HepG2 (cell line): Measurements from ENCODE around the gene SLC1A6.
"Not testable (repeated sequence)": the region's sequence is repeated elsewhere in the genome, so short reads cannot be mapped to it uniquely, and the experiment has no call there.

ENCODE experiments used
- AKAP8 ChIP-seq: sonication (generic); formaldehyde crosslinking; IDR thresholded peaks from 2 replicates; pipeline ENCODE4 v1.5.1; 2020; ENCODE audit warnings: mild to moderate bottlenecking, missing genetic modification reagents
- CEBPB ChIP-seq: IDR thresholded peaks from 2 replicates; pipeline ENCODE4 v1.6.1; 2011; ENCODE audit warnings: low read depth, low read length, improper control_type of control experiment, borderline replicate concordance
- HDAC1 ChIP-seq: sonication (generic); formaldehyde crosslinking; IDR thresholded peaks from 2 replicates; pipeline ENCODE4 v1.5.1; 2020; ENCODE audit warnings: mild to moderate bottlenecking, missing genetic modification reagents
- RAD51 ChIP-seq: fragments of 450-650 bp; IDR thresholded peaks from 2 replicates; pipeline ENCODE4 v1.6.1; 2016; ENCODE audit warnings: borderline replicate concordance
- ZNF672 ChIP-seq: sonication (generic); formaldehyde crosslinking; IDR thresholded peaks from 2 replicates; pipeline ENCODE4 v1.8.1; 2022; ENCODE audit warnings: missing genetic modification reagents
- TF ChIP-seq, protein P1 (sequence below), 2 experiments: sonication (generic) in 1 of 2; formaldehyde crosslinking in 1 of 2; IDR thresholded peaks; 2 replicates each; pipeline versions ENCODE4 v1.6.1 to v1.9.0; 2014 to 2022; ENCODE audit warnings: antibody characterized with exemption in 1 of 2, borderline replicate concordance in 1 of 2, inconsistent platforms in 1 of 2, low read depth in 1 of 2, missing genetic modification reagents in 1 of 2
- TF ChIP-seq, protein P2 (sequence below): sonication (generic); formaldehyde crosslinking; IDR thresholded peaks from 2 replicates; pipeline ENCODE4 v1.5.0; 2020; ENCODE audit warnings: mild to moderate bottlenecking, missing genetic modification reagents, moderate library complexity
- TF ChIP-seq, protein P3 (sequence below): sonication (generic); formaldehyde crosslinking; IDR thresholded peaks from 2 replicates; pipeline ENCODE4 v1.4.0; 2020; ENCODE audit warnings: mild to moderate bottlenecking, missing genetic modification reagents

DNA sequence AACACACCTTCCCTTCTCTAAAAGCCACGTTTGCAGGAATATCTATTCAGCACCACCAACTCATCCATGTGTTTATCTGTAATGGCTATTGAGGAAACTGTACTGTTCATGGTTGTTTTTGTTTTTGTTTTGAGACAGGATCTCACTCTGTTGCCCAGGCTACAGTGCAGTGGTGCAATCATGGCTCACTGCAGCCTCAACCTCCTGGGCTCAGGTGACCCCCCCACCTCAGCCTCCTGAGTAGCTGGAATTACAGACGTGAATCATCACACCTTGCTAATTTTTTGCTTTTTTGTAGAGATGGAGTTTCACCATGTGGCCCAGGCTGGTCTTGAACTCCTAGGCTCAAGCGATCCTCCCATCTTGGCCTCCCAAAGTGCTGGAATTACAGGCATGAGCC is 39.2 kb upstream of the SLC1A6 start:
- TF ChIP-seq, protein P1, sequence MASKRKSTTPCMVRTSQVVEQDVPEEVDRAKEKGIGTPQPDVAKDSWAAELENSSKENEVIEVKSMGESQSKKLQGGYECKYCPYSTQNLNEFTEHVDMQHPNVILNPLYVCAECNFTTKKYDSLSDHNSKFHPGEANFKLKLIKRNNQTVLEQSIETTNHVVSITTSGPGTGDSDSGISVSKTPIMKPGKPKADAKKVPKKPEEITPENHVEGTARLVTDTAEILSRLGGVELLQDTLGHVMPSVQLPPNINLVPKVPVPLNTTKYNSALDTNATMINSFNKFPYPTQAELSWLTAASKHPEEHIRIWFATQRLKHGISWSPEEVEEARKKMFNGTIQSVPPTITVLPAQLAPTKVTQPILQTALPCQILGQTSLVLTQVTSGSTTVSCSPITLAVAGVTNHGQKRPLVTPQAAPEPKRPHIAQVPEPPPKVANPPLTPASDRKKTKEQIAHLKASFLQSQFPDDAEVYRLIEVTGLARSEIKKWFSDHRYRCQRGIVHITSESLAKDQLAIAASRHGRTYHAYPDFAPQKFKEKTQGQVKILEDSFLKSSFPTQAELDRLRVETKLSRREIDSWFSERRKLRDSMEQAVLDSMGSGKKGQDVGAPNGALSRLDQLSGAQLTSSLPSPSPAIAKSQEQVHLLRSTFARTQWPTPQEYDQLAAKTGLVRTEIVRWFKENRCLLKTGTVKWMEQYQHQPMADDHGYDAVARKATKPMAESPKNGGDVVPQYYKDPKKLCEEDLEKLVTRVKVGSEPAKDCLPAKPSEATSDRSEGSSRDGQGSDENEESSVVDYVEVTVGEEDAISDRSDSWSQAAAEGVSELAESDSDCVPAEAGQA (IDR thresholded peaks at IDR 0.05; ENCODE audit: low read depth) = not testable (repeated sequence)
- TF ChIP-seq, protein P1 (CRISPR knock-in tag; IDR thresholded peaks at IDR 0.05; ENCODE audit: borderline replicate concordance) = not testable (repeated sequence)
- TF ChIP-seq HDAC1 (CRISPR knock-in tag); RAD51; CEBPB; AKAP8 (CRISPR knock-in tag); ZNF672 (CRISPR knock-in tag): not testable (repeated sequence)
- TF ChIP-seq, protein P2, sequence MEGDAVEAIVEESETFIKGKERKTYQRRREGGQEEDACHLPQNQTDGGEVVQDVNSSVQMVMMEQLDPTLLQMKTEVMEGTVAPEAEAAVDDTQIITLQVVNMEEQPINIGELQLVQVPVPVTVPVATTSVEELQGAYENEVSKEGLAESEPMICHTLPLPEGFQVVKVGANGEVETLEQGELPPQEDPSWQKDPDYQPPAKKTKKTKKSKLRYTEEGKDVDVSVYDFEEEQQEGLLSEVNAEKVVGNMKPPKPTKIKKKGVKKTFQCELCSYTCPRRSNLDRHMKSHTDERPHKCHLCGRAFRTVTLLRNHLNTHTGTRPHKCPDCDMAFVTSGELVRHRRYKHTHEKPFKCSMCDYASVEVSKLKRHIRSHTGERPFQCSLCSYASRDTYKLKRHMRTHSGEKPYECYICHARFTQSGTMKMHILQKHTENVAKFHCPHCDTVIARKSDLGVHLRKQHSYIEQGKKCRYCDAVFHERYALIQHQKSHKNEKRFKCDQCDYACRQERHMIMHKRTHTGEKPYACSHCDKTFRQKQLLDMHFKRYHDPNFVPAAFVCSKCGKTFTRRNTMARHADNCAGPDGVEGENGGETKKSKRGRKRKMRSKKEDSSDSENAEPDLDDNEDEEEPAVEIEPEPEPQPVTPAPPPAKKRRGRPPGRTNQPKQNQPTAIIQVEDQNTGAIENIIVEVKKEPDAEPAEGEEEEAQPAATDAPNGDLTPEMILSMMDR (CRISPR knock-in tag) = not testable (repeated sequence)
- TF ChIP-seq, protein P3, sequence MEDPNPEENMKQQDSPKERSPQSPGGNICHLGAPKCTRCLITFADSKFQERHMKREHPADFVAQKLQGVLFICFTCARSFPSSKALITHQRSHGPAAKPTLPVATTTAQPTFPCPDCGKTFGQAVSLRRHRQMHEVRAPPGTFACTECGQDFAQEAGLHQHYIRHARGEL = not testable (repeated sequence)
